Fibroblast of lung (primary cell): ENCODE data around the gene RAPGEF4. TPM values are rescaled to one million over a fixed set of nuclear protein-coding genes. Genes with fewer than 3 reads are reported as not detected.

Source experiments
- DNase-seq, 2 donors: peaks; one replicate each; pipeline versions ENCODE4 v3.0.0 to v3.0.0-alpha.2; 2010; ENCODE audit warnings: low read depth in 2 of 2
- H2AFZ ChIP-seq: 2 replicates; pipeline ENCODE4 v1.5.1; 2012; ENCODE audit warnings: low read length, control low read depth, inconsistent platforms
- H3K27ac ChIP-seq: 2 replicates; pipeline ENCODE4 v1.5.1; 2011; ENCODE audit warnings: low read length, control low read depth; ENCODE audit not compliant: insufficient read depth
- H3K27me3 ChIP-seq: 2 replicates; pipeline ENCODE4 v1.5.1; 2011; ENCODE audit warnings: mild to moderate bottlenecking, low read length; ENCODE audit not compliant: control insufficient read depth, insufficient read depth
- H3K36me3 ChIP-seq: 2 replicates; pipeline ENCODE4 v1.5.1; 2011; ENCODE audit warnings: low read length; ENCODE audit not compliant: control insufficient read depth, insufficient read depth
- H3K4me1 ChIP-seq: 2 replicates; pipeline ENCODE4 v1.5.1; 2011; ENCODE audit warnings: low read length; ENCODE audit not compliant: control insufficient read depth, insufficient read depth; ENCODE audit errors: extremely low read depth
- H3K4me2 ChIP-seq: 2 replicates; pipeline ENCODE4 v1.5.1; 2011; ENCODE audit warnings: low read length, control low read depth; ENCODE audit not compliant: insufficient read depth; ENCODE audit errors: extremely low read depth
- H3K4me3 ChIP-seq, 4 experiments: fragments of 200-600 bp in 1 of 4; sonication (generic) in 1 of 4; replicated peaks in 1 of 4; 2 replicates each; pipeline ENCODE4 v1.5.1; 2011 to 2016; ENCODE audit warnings: low read length in 4 of 4, low read depth in 3 of 4, mild to moderate bottlenecking in 3 of 4, control low read depth in 2 of 4, inconsistent platforms in 1 of 4, mixed read lengths in 1 of 4; ENCODE audit not compliant: insufficient read depth in 1 of 4; ENCODE audit errors: control extremely low read depth in 1 of 4
- H3K79me2 ChIP-seq: 2 replicates; pipeline ENCODE4 v1.5.1; 2012; ENCODE audit warnings: mild to moderate bottlenecking, low read length, inconsistent platforms; ENCODE audit not compliant: control insufficient read depth, insufficient read depth
- H3K9ac ChIP-seq: 2 replicates; pipeline ENCODE4 v1.5.1; 2011; ENCODE audit warnings: mild to moderate bottlenecking, low read length, control low read depth; ENCODE audit not compliant: insufficient read depth
- H3K9me3 ChIP-seq: 2 replicates; pipeline ENCODE4 v1.5.1; 2012; ENCODE audit warnings: low read depth, low read length; ENCODE audit not compliant: control insufficient read depth, insufficient read depth
- H4K20me1 ChIP-seq: 2 replicates; pipeline ENCODE4 v1.5.1; 2011; ENCODE audit warnings: low read length; ENCODE audit not compliant: control insufficient read depth, insufficient read depth; ENCODE audit errors: extremely low read depth
- CTCF ChIP-seq, 2 donors: IDR thresholded peaks in 1 of 2; conservative IDR thresholded peaks in 1 of 2; 1 replicate in 1 of 2; 2 replicates in 1 of 2; pipeline ENCODE4 v1.5.1; 2011 to 2012; ENCODE audit warnings: low read length in 2 of 2, control low read depth in 1 of 2, inconsistent platforms in 1 of 2, low read depth in 1 of 2, mild to moderate bottlenecking in 1 of 2
- EZH2 ChIP-seq: IDR thresholded peaks from 2 replicates; pipeline ENCODE4 v1.5.1; 2012; ENCODE audit warnings: low read length, control low read depth, mild to moderate bottlenecking; ENCODE audit errors: missing control alignments
- polyA plus RNA-seq, 2 donors: library from polyadenylated mRNA; depleted of rRNA in 1 of 2; stranded (reverse) in 1 of 2; unstranded in 1 of 2; fragments of >200 nt; gene quantifications; 2 replicates each; pipeline ENCODE4 v1.2.1, GENCODE V29; 2011 to 2012; ENCODE audit warnings: missing spikeins in 1 of 2
- total RNA-seq: library from RNA; depleted of rRNA; stranded (reverse); fragments of >200 nt; gene quantifications from 2 replicates; pipeline ENCODE4 v1.2.1, GENCODE V29; 2014

RAPGEF4 gene
- total and polyA plus RNA-seq, 2 donors (not counting 1 experiment from before 2014, with no cell fraction given), result 0.51 to 3.0 TPM

- no peaks in the 10 kb centered on the region for H4K20me1 ChIP-seq
- H3K9ac ChIP-seq, result no peak overlapping the region
- H2AFZ ChIP-seq, result no peak overlapping the region
- peaks cover 9% of the 10 kb centered on the region for H3K4me1 ChIP-seq
- H3K4me2 ChIP-seq, result no peak overlapping the region
- TF ChIP-seq CTCF (conservative IDR thresholded peaks at IDR 0.05 in 1 of 2, IDR thresholded peaks at IDR 0.05 in 1 of 2; ENCODE audit: low read depth in 1 of 2, low read length in 2 of 2) (no peak), EZH2 (no peak)
- H3K27ac ChIP-seq, result no peak overlapping the region
- H3K79me2 ChIP-seq, result no peaks in the 10 kb centered on the region
- no peaks in the 10 kb centered on the region for H3K27me3 ChIP-seq
- no peaks in the 10 kb centered on the region for H3K9me3 ChIP-seq
- no peak for DNase-seq
- no peak overlapping the region for H3K4me3 ChIP-seq
- no peaks in the 10 kb centered on the region for H3K36me3 ChIP-seq
Observed at GRCh38 chr2:173040729-173041128, 305.1 kb downstream of the RAPGEF4 start.

- Histone ChIP-seq H3K36me3 (no peaks in the 10 kb centered on the region), H3K27ac (no peak overlapping the region), H2AFZ (no peak overlapping the region), H4K20me1 (no peaks in the 10 kb centered on the region), H3K27me3 (no peaks in the 10 kb centered on the region), H3K4me1 (peaks cover 12% of the 10 kb centered on the region), H3K9me3 (no peaks in the 10 kb centered on the region), H3K9ac (no peak overlapping the region), H3K4me3 (no peak overlapping the region), H3K79me2 (no peaks in the 10 kb centered on the region), H3K4me2 (peak overlapping the region; percentile 8)
- TF ChIP-seq EZH2 (no peak), CTCF (conservative IDR thresholded peaks at IDR 0.05 in 1 of 2, IDR thresholded peaks at IDR 0.05 in 1 of 2; ENCODE audit: low read depth in 1 of 2, low read length in 2 of 2) (no peak)
- no peak for DNase-seq
Observed at GRCh38 chr2:173043476-173043875, 307.8 kb downstream of the RAPGEF4 start.

GRCh38 chr2:173043897-173044519 is 308.4 kb downstream of the RAPGEF4 start:
- Histone ChIP-seq H3K27me3 (no peaks in the 10 kb centered on the region), H3K4me3 (no peak overlapping the region), H3K27ac (no peak overlapping the region), H3K9me3 (no peaks in the 10 kb centered on the region), H3K36me3 (no peaks in the 10 kb centered on the region), H3K9ac (no peak overlapping the region), H2AFZ (no peak overlapping the region), H3K4me2 (peak overlapping the region; percentile 8), H4K20me1 (no peaks in the 10 kb centered on the region), H3K4me1 (peaks cover 14% of the 10 kb centered on the region), H3K79me2 (no peaks in the 10 kb centered on the region)
- DNase-seq, result no peak
- TF ChIP-seq EZH2 (no peak), CTCF (conservative IDR thresholded peaks at IDR 0.05 in 1 of 2, IDR thresholded peaks at IDR 0.05 in 1 of 2; ENCODE audit: low read depth in 1 of 2, low read length in 2 of 2) (no peak)
